Activated CD4-positive, alpha-beta T cell treated with anti-CD3 and anti-CD28 coated beads for 48 hours (primary cell): ENCODE data around the gene CFAP210.
"Not testable (repeated sequence)": the region's sequence is repeated elsewhere in the genome, so short reads cannot be mapped to it uniquely, and the experiment has no call there.

Experiments
- DNase-seq: peaks from one replicate; pipeline ENCODE4 v3.0.0-alpha.2; 2020

Gene CFAP210

DNA sequence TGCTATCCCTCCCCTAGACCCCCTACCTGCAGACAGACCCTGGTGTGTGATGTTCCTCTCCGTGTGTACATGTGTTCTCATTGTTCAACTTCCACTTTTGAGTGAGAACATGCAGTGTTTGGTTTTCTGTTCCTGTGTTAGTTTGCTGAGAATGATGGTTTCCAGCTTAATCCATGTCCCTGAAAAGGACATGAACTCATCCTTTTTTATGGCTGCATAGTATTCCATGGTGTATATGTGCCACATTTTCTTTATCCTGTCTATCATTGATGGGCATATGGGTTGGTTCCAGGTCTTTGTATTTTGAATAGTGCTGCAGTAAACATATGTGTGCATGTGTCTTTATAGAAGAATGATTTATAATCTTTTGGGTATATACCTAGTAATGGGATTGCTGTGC is 78.2 kb downstream of the CFAP210 start:
- DNase-seq, result not testable (repeated sequence)

DNA sequence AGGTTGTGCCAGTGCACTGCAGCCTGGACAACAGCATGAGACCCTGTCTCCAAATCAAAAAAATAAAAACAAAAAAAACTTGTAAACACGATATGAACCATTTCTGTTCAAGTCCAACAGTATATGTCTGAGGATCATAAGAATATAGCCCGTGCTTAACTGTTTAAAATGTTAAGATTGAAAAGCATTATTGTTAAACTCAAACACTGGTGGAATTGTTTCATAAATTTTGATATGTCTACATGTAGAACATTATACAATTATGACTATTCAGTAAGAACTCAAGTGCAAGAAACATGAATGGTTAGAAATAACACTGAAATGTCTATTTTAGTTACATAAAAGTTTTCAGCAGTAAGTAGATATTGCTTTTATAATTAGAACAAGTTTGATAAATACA is 80.3 kb downstream of the CFAP210 start:
- no peak for DNase-seq

- no peak for DNase-seq
Measured at GRCh38 chr2:169609264-169609663, 84.9 kb downstream of the CFAP210 start.

DNA sequence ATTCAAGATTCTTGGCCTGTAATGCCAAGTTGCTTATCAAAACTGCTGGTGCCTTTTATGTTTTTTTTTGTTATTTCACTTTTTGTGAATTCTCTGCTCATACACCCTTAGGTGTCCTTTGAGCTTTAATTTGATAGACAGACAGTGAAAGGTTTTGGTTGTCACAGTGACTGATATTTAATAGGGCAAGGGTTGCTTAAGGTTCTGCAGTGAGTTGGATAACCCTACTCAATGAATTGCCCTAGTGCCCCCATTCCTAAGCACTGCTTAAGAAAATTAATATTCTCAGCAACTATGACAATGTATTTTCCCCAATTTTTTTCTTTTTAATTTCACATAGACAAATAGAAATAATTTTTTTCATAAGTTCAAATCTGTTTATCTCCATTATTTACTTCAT is 94.6 kb downstream of the CFAP210 start:
- no peak for DNase-seq

DNA sequence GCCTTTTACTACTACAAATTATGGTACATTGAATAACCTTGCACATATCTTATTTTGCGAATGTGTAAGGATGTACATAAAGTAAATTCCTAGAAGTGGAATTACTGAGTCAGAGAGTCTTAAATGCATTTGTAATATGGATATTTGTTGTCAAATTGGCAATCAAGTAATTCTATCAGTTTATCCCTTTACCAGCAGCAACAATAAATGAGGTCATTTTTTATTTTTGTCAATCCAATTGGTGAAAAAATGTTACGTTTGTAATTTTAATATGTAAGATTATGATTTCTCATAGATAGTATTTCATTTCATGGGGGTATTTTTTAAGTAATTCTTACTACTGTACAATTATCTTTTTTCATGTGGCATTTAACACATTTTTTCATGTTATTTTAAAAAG is 95.2 kb downstream of the CFAP210 start:
- DNase-seq, result no peak

GRCh38 chr2:169596546-169596945 is 97.7 kb downstream of the CFAP210 start:
- DNase-seq, result not testable (repeated sequence)
